GM19035 (cell line): Measurements from ENCODE around the gene TXNDC15.
"Not testable (repeated sequence)": the region's sequence is repeated elsewhere in the genome, so short reads cannot be mapped to it uniquely, and the experiment has no call there.

ENCODE experiments used
- ATAC-seq: cut with Tn5 transposase; IDR thresholded peaks from one replicate; pipeline ENCODE4 v1.9.1; 2021; ENCODE audit not compliant: unreplicated experiment

TXNDC15 gene

GRCh38 chr5:134873987-134874830 is at the start of gene TXNDC15:
TXNDC15 (plus strand) TSS chr5:134874371; CDS start chr5:134874428, 57 bp downstream.
- ATAC-seq, result peak; percentile 80

GRCh38 chr5:134824681-134825080 is 49.5 kb upstream of the TXNDC15 start:
- ATAC-seq, result no peak

- ATAC-seq, result no peak
Measured at GRCh38 chr5:134825212-134825611, 49.0 kb upstream of the TXNDC15 start.

- no peak for ATAC-seq
Measured at GRCh38 chr5:134833340-134834032, 40.7 kb upstream of the TXNDC15 start.

- no peak for ATAC-seq
Measured at GRCh38 chr5:134835623-134836022, 38.5 kb upstream of the TXNDC15 start.

GRCh38 chr5:134837530-134838181 is 36.5 kb upstream of the TXNDC15 start:
- no peak for ATAC-seq

GRCh38 chr5:134838361-134838760 is 35.8 kb upstream of the TXNDC15 start:
- ATAC-seq, result not testable (repeated sequence)

GRCh38 chr5:134840811-134841210 is 33.4 kb upstream of the TXNDC15 start:
- ATAC-seq, result no peak

GRCh38 chr5:134844252-134844651 is 29.9 kb upstream of the TXNDC15 start:
- ATAC-seq, result no peak

GRCh38 chr5:134845335-134845851 is 28.8 kb upstream of the TXNDC15 start:
- no peak for ATAC-seq

GRCh38 chr5:134845852-134846640 is 28.1 kb upstream of the TXNDC15 start, which contains the start of gene C5orf24:
C5orf24 (plus strand) TSS chr5:134845968; CDS start chr5:134854901, 8,933 bp downstream.
- ATAC-seq, result peak; percentile 96

- no peak for ATAC-seq
Measured at GRCh38 chr5:134846641-134846960, 27.6 kb upstream of the TXNDC15 start.

GRCh38 chr5:134849434-134849933 is 24.7 kb upstream of the TXNDC15 start:
- not testable (repeated sequence) for ATAC-seq

- no peak for ATAC-seq
Measured at GRCh38 chr5:134851307-134851923, 22.8 kb upstream of the TXNDC15 start.

- ATAC-seq, result not testable (repeated sequence)
Measured at GRCh38 chr5:134856465-134856864, 17.7 kb upstream of the TXNDC15 start.

- no peak for ATAC-seq
Measured at GRCh38 chr5:134857401-134857800, 16.8 kb upstream of the TXNDC15 start.

- no peak for ATAC-seq
Measured at GRCh38 chr5:134864707-134865106, 9.5 kb upstream of the TXNDC15 start.

GRCh38 chr5:134873494-134873893 is 677 bp upstream of the TXNDC15 start:
- no peak for ATAC-seq

- ATAC-seq, result peak; percentile 32
Measured at GRCh38 chr5:134874831-134875655, 872 bp downstream of the TXNDC15 start.
